ENCODE measurements around the gene RBM44. TPM values are rescaled to one million over a fixed set of nuclear protein-coding genes. Genes with fewer than 3 reads are reported as not detected.

Gene RBM44
- total RNA-seq, 4 donors from 2014 or later: under 0.01 to 3.6 (median 1.8) TPM

DNA sequence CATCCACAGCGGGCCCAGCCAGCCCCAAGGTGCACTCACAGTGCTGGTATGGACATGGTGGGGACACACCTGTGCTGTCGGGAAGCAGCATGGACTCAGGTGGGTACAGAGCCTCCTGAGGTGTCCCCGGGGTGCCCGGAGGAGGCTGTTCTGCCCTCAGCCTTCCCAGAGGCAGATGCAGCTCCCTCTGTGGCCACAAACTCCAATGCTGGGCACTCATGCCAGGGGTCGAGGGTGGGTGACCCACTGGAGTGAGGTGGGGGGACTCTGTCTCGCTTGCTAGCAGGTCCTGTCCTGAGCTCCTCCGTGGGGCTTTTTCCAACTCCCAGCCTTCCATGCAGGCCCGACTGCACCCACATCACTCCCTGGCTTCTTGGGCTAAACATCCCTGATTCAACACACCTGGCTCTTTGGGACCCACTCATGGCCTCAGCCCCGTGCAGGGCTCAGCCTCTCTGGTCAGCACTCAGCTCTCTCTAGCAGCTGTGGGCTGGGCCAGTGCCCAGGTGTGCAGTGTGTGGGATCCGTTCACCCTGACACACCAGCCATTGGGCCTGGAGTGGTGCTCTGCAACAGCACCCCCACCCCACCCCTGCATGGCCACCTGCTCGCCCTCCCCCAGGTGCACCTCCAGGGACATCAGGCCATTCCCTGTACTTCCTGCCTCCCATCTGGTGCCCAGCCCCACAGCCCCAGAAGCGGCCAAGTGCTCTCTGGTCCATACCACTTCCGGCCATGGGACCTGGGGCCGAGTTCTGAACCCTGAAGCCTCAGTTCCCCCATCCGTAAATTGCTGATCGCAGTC is 76.9 kb downstream of the RBM44 start:
- H3K9me3 ChIP-seq: no peaks in the 10 kb centered on the region
- H3K4me3 ChIP-seq: no peak overlapping the region
- peaks cover 29 to 64% of the 10 kb centered on the region in 2 donors for H3K4me1 ChIP-seq
- H3K27ac ChIP-seq: peak overlapping the region; percentile 98 to 100
- DNase-seq: peak; percentile 16 to 24
- intact Hi-C loops (cut with DNase I; ENCODE audit: low total_unique reads): no loop called here
- H3K36me3 ChIP-seq: no peaks in the 10 kb centered on the region
- no peaks in the 10 kb centered on the region for H3K27me3 ChIP-seq
- no peak for TF ChIP-seq POLR2A (IDR thresholded peaks at IDR 0.05)
- TF ChIP-seq, protein P1, sequence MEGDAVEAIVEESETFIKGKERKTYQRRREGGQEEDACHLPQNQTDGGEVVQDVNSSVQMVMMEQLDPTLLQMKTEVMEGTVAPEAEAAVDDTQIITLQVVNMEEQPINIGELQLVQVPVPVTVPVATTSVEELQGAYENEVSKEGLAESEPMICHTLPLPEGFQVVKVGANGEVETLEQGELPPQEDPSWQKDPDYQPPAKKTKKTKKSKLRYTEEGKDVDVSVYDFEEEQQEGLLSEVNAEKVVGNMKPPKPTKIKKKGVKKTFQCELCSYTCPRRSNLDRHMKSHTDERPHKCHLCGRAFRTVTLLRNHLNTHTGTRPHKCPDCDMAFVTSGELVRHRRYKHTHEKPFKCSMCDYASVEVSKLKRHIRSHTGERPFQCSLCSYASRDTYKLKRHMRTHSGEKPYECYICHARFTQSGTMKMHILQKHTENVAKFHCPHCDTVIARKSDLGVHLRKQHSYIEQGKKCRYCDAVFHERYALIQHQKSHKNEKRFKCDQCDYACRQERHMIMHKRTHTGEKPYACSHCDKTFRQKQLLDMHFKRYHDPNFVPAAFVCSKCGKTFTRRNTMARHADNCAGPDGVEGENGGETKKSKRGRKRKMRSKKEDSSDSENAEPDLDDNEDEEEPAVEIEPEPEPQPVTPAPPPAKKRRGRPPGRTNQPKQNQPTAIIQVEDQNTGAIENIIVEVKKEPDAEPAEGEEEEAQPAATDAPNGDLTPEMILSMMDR (IDR thresholded peaks at IDR 0.05): no peak

DNA sequence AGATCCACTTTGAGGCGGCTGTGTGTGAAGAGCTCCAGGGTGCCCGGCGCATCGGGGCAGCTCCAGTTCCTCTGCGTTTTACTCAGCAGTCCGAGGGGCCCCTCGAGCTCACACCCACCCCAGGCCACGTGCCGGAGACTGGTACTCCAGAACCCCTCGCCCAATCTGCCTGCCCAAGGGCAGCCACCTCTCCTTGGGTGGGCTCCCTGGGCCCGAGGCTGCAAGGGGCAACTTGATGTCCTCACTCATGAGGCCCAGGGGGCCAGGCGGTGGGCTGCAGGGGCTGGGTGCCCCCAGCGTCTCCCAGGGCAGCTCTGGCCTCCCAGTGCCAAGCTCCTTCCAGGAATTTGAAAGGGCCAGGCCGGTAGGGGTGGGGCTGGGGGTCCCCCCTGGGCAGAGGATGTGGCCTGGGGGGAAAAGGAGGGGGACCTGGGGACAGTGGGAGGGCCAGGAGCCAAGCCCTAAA is 77.5 kb downstream of the RBM44 start:
- no peaks in the 10 kb centered on the region for H3K27me3 ChIP-seq
- H3K27ac ChIP-seq: peak overlapping the region; percentile 98 to 100
- H3K4me1 ChIP-seq: peaks cover 29 to 64% of the 10 kb centered on the region in 2 donors
- H3K36me3 ChIP-seq: no peaks in the 10 kb centered on the region
- intact Hi-C loops (cut with DNase I; ENCODE audit: low total_unique reads): no loop called here
- no peak overlapping the region for H3K4me3 ChIP-seq
- TF ChIP-seq, protein P1 (IDR thresholded peaks at IDR 0.05): no peak
- TF ChIP-seq POLR2A (IDR thresholded peaks at IDR 0.05): no peak
- H3K9me3 ChIP-seq: no peaks in the 10 kb centered on the region
- DNase-seq: peak in 1 of 2 donors; percentile 17

DNA sequence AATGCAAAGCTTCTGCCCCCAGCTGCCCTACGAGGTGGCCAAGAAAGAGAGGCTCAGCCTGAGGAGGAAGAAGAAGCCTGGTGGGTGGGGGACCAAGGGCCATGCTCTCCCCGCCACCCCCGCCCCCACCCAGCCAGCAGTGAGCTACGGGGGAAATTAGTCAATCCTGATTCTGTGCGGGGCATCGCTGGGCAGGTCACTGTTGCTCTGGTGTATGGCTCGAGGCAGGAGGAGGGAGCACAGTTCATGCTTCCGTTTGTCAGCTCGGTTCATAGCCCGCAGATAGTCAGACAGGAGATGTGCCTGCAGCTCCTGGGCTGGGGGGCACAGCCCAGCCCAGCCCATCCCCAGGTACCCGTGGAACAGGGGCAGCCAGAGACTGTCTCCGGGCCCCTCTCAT is 78.0 kb downstream of the RBM44 start:
- Histone ChIP-seq H3K36me3 (no peaks in the 10 kb centered on the region), H3K4me1 (peaks cover 26 to 64% of the 10 kb centered on the region in 2 donors), H3K27ac (peak overlapping the region; percentile 98 to 100), H3K27me3 (no peaks in the 10 kb centered on the region), H3K4me3 (no peak overlapping the region), H3K9me3 (no peaks in the 10 kb centered on the region)
- DNase-seq: peak; percentile 16 to 20
- intact Hi-C loops (cut with DNase I; ENCODE audit: low total_unique reads): no loop called here
- TF ChIP-seq, protein P1 (IDR thresholded peaks at IDR 0.05): no peak
- no peak for TF ChIP-seq POLR2A (IDR thresholded peaks at IDR 0.05)

DNA sequence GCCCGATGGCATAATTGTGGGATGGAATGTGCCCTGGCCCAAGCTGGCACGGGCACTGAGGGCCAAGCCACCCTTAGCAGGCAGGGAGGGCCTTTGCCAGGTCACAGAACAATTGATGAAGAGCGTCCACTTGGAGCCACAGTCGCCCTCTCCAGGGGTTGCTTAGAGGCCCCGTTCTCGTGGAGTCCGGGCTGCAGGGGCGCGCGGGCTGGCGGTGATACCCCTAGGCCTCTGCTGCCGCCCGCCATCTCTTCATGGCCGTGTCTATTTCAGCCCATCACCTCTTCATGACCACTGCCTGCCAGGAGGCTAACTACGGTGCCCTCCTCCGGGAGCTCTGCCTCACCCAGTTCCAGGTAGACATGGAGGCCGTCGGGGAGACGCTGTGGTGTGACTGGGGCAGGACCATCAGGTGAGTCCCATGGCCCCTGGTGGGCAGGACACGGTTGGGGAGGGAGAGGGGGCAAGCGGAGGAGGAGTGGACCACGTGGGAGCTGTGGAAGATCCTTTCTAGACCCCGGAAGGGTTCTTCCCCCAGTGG is 78.4 kb downstream of the RBM44 start:
- TF ChIP-seq POLR2A (IDR thresholded peaks at IDR 0.05): no peak
- TF ChIP-seq, protein P1 (IDR thresholded peaks at IDR 0.05): no peak
- Histone ChIP-seq H3K4me3 (no peak overlapping the region), H3K9me3 (no peaks in the 10 kb centered on the region), H3K4me1 (peaks cover 24 to 63% of the 10 kb centered on the region in 2 donors), H3K27ac (peak overlapping the region; percentile 98 to 100), H3K27me3 (no peaks in the 10 kb centered on the region), H3K36me3 (no peaks in the 10 kb centered on the region)
- intact Hi-C loops (cut with DNase I; ENCODE audit: low total_unique reads): no loop called here
- peak; percentile 16 to 23 for DNase-seq

Measured in uterus (tissue), 4 donors.